ENCODE measurements around the gene CHRM3. TPM values are rescaled to one million over a fixed set of nuclear protein-coding genes. Genes with fewer than 3 reads are reported as not detected.
"Not testable (repeated sequence)": the region's sequence is repeated elsewhere in the genome, so short reads cannot be mapped to it uniquely, and the experiment has no call there.

Gene CHRM3
- total RNA-seq, 2 donors from 2014 or later, result 2.0 to 5.5 TPM

- Histone ChIP-seq H3K27ac (ENCODE audit: low read depth, low read length) (no peak overlapping the region), H3K9ac (ENCODE audit: extremely low read depth, low read length, poor library complexity, severe bottlenecking) (no peak overlapping the region), H3K27me3 (ENCODE audit: control insufficient read depth, insufficient read depth, low read length, poor library complexity, severe bottlenecking) (no peaks in the 10 kb centered on the region), H3K9me3 (ENCODE audit: control insufficient read depth, low read length) (no peaks in the 10 kb centered on the region), H3K4me3 (ENCODE audit: low read length) (no peak overlapping the region), H3K4me1 (ENCODE audit: control insufficient read depth, insufficient read depth, low read length) (no peaks in the 10 kb centered on the region), H3K36me3 (ENCODE audit: control insufficient read depth, insufficient read depth, low read length) (no peaks in the 10 kb centered on the region)
- H3K27me3 Mint-ChIP-seq (ENCODE audit: insufficient read depth), result no peaks in the 10 kb centered on the region
- no peaks in the 10 kb centered on the region for H3K4me1 Mint-ChIP-seq
- H3K27ac Mint-ChIP-seq, result no peak overlapping the region
- no peak overlapping the region for H3K4me3 Mint-ChIP-seq
- no peak for TF ChIP-seq CTCF (conservative IDR thresholded peaks at IDR 0.05)
- 91 to 95% methylated on average over 5 of the region's 5 CpGs for WGBS, 2 experiments (ENCODE audit: insufficient coverage in 1 of 2, insufficient read length in 1 of 2)
- no peaks in the 10 kb centered on the region for H3K9me3 Mint-ChIP-seq
- DNase-seq, result no peak
- H3K36me3 Mint-ChIP-seq (ENCODE audit: low read depth), result no peaks in the 10 kb centered on the region
Measured at GRCh38 chr1:239363930-239364329, 22.4 kb upstream of the CHRM3 start.

- Mint-ChIP-seq H3K4me3 (no peak overlapping the region), H3K9me3 (no peaks in the 10 kb centered on the region), H3K4me1 (no peaks in the 10 kb centered on the region), H3K27me3 (ENCODE audit: insufficient read depth) (no peaks in the 10 kb centered on the region), H3K27ac (no peak overlapping the region), H3K36me3 (ENCODE audit: low read depth) (no peaks in the 10 kb centered on the region)
- Histone ChIP-seq H3K36me3 (ENCODE audit: control insufficient read depth, insufficient read depth, low read length) (no peaks in the 10 kb centered on the region), H3K4me3 (ENCODE audit: low read length) (no peak overlapping the region), H3K4me1 (ENCODE audit: control insufficient read depth, insufficient read depth, low read length) (no peaks in the 10 kb centered on the region), H3K27me3 (ENCODE audit: control insufficient read depth, insufficient read depth, low read length, poor library complexity, severe bottlenecking) (no peaks in the 10 kb centered on the region), H3K9ac (ENCODE audit: extremely low read depth, low read length, poor library complexity, severe bottlenecking) (no peak overlapping the region), H3K27ac (ENCODE audit: low read depth, low read length) (no peak overlapping the region), H3K9me3 (ENCODE audit: control insufficient read depth, low read length) (no peaks in the 10 kb centered on the region)
- WGBS, 2 experiments (ENCODE audit: insufficient coverage in 1 of 2, insufficient read length in 1 of 2), result 89 to 94% methylated on average over 3 to 4 of the region's 4 CpGs
- no peak for DNase-seq
- TF ChIP-seq CTCF (conservative IDR thresholded peaks at IDR 0.05), result no peak
Measured at GRCh38 chr1:239367196-239367810, 19.1 kb upstream of the CHRM3 start.

- Histone ChIP-seq H3K27me3 (ENCODE audit: control insufficient read depth, insufficient read depth, low read length, poor library complexity, severe bottlenecking) (no peaks in the 10 kb centered on the region), H3K4me1 (ENCODE audit: control insufficient read depth, insufficient read depth, low read length) (no peaks in the 10 kb centered on the region), H3K36me3 (ENCODE audit: control insufficient read depth, insufficient read depth, low read length) (no peaks in the 10 kb centered on the region), H3K9me3 (ENCODE audit: control insufficient read depth, low read length) (no peaks in the 10 kb centered on the region), H3K27ac (ENCODE audit: low read depth, low read length) (no peak overlapping the region), H3K4me3 (ENCODE audit: low read length) (no peak overlapping the region), H3K9ac (ENCODE audit: extremely low read depth, low read length, poor library complexity, severe bottlenecking) (no peak overlapping the region)
- no peak for TF ChIP-seq CTCF (conservative IDR thresholded peaks at IDR 0.05)
- no peaks in the 10 kb centered on the region for H3K4me1 Mint-ChIP-seq
- no peaks in the 10 kb centered on the region for H3K36me3 Mint-ChIP-seq (ENCODE audit: low read depth)
- H3K27ac Mint-ChIP-seq, result no peak overlapping the region
- H3K4me3 Mint-ChIP-seq, result no peak overlapping the region
- 87 to 90% methylated on average over 2 to 7 of the region's 7 CpGs for WGBS, 2 experiments (ENCODE audit: insufficient coverage in 1 of 2, insufficient read length in 1 of 2)
- no peak for DNase-seq
- H3K9me3 Mint-ChIP-seq, result peaks cover 1% of the 10 kb centered on the region
- H3K27me3 Mint-ChIP-seq (ENCODE audit: insufficient read depth), result no peaks in the 10 kb centered on the region
Measured at GRCh38 chr1:239368436-239369109, 17.8 kb upstream of the CHRM3 start.

- not testable (repeated sequence) for H3K36me3 Mint-ChIP-seq (ENCODE audit: low read depth); H3K27ac Mint-ChIP-seq; H3K27me3 ChIP-seq (ENCODE audit: control insufficient read depth, insufficient read depth, low read length, poor library complexity, severe bottlenecking); H3K9me3 ChIP-seq (ENCODE audit: control insufficient read depth, low read length); H3K36me3 ChIP-seq (ENCODE audit: control insufficient read depth, insufficient read depth, low read length); H3K4me3 ChIP-seq (ENCODE audit: low read length); DNase-seq; H3K4me1 ChIP-seq (ENCODE audit: control insufficient read depth, insufficient read depth, low read length); H3K4me3 Mint-ChIP-seq; H3K27ac ChIP-seq (ENCODE audit: low read depth, low read length); H3K9me3 Mint-ChIP-seq; H3K4me1 Mint-ChIP-seq; H3K27me3 Mint-ChIP-seq (ENCODE audit: insufficient read depth); H3K9ac ChIP-seq (ENCODE audit: extremely low read depth, low read length, poor library complexity, severe bottlenecking)
- 44% methylated on average over 2 of the region's 3 CpGs; no CpG with 5 or more reads in 1 of the 2 experiments for WGBS, 2 experiments (ENCODE audit: insufficient coverage in 1 of 2, insufficient read length in 1 of 2)
Measured at GRCh38 chr1:239370869-239371268, 15.5 kb upstream of the CHRM3 start.
